OCI-LY7 (cell line): ENCODE measurements around the gene APOC4. TPM values are rescaled to one million over a fixed set of nuclear protein-coding genes. Genes with fewer than 3 reads are reported as not detected.

Experiments used
- BruUV-seq: library from RNA; stranded (reverse); fragments of 400-500 nt; replicated peaks from 2 replicates; lab custom pipeline; 2021; lab: Mats Ljungman, UMichigan
- CTCF ChIA-PET: fragments of 300-600 bp; sonication (Branson Sonifier 250); formaldehyde crosslinking; loops from one replicate; lab custom pipeline; 2022; ENCODE audit warnings: antibody characterized with exemption; ENCODE audit not compliant: unreplicated experiment; lab: Charles Lee
- POLR2A ChIA-PET: fragments of 300-600 bp; sonication (Branson Sonifier 250); formaldehyde crosslinking; loops from one replicate; lab custom pipeline; 2022; ENCODE audit warnings: antibody characterized with exemption; lab: Charles Lee
- DNase-seq: peaks from one replicate; pipeline ENCODE4 v3.0.0-alpha.2; 2015; ENCODE audit warnings: low spot score
- H2AFZ ChIP-seq: fragments of 200-600 bp; sonication (generic), shearing (Covaris generic); 2 replicates; pipeline ENCODE4 v1.6.1; 2014; ENCODE audit warnings: mild to moderate bottlenecking, antibody characterized with exemption, low read length, moderate library complexity
- H3K27ac ChIP-seq: fragments of 200-600 bp; sonication (generic); 2 replicates; pipeline ENCODE4 v1.5.1; 2014; ENCODE audit warnings: mixed run types, low read depth, mild to moderate bottlenecking, moderate library complexity, low read length, inconsistent platforms; ENCODE audit not compliant: poor library complexity, severe bottlenecking
- H3K36me3 ChIP-seq: fragments of 200-600 bp; sonication (generic); 2 replicates; pipeline ENCODE4 v1.6.1; 2014; ENCODE audit warnings: mild to moderate bottlenecking, antibody characterized with exemption, low read length, moderate library complexity, mixed read lengths; ENCODE audit not compliant: insufficient read depth
- H3K4me1 ChIP-seq: fragments of 200-600 bp; sonication (generic); 2 replicates; pipeline ENCODE4 v1.5.1; 2014; ENCODE audit warnings: mild to moderate bottlenecking, low read length; ENCODE audit not compliant: insufficient read depth, poor library complexity, severe bottlenecking
- H3K4me2 ChIP-seq: fragments of 200-600 bp; sonication (generic); 2 replicates; pipeline ENCODE4 v1.6.1; 2014; ENCODE audit warnings: mild to moderate bottlenecking, low read length
- H3K4me3 ChIP-seq: fragments of 200-600 bp; sonication (generic); 2 replicates; pipeline ENCODE4 v1.5.1; 2014; ENCODE audit warnings: mild to moderate bottlenecking, low read depth, low read length; ENCODE audit not compliant: poor library complexity, severe bottlenecking
- H3K79me2 ChIP-seq: fragments of 200-600 bp; sonication (generic); 2 replicates; pipeline ENCODE4 v1.6.1; 2016; ENCODE audit warnings: low read depth, mild to moderate bottlenecking, low read length, moderate library complexity, mixed read lengths; ENCODE audit not compliant: insufficient read depth
- H3K9me2 ChIP-seq: fragments of 200-600 bp; sonication (generic); 2 replicates; pipeline ENCODE4 v1.6.1; 2016; ENCODE audit warnings: mild to moderate bottlenecking, low read length, mixed read lengths; ENCODE audit not compliant: insufficient read depth
- H3K9me3 ChIP-seq: fragments of 200-600 bp; sonication (generic); 2 replicates; pipeline ENCODE4 v1.6.1; 2014; ENCODE audit warnings: mild to moderate bottlenecking, mixed run types, low read length, mixed read lengths
- H4K20me1 ChIP-seq: fragments of 200-600 bp; sonication (generic); 2 replicates; pipeline ENCODE4 v1.6.1; 2014; ENCODE audit warnings: mild to moderate bottlenecking, antibody characterized with exemption, low read length, moderate library complexity, mixed read lengths; ENCODE audit not compliant: insufficient read depth
- CTCF ChIP-seq: fragments of 200-600 bp; sonication (generic); conservative IDR thresholded peaks from 2 replicates; pipeline ENCODE4 v1.5.1; 2014; ENCODE audit warnings: mild to moderate bottlenecking, antibody characterized with exemption, low read length, moderate library complexity, mixed read lengths
- EZH2phosphoT487 ChIP-seq: fragments of 200-600 bp; sonication (generic); IDR thresholded peaks from 2 replicates; pipeline ENCODE4 v1.6.1; 2018; ENCODE audit warnings: low read depth, borderline replicate concordance, mild to moderate bottlenecking, mixed run types, antibody characterized with exemption, low read length, moderate library complexity, mixed read lengths
- intact Hi-C: fragments of 100-400 bp; cut with micrococcal nuclease; formaldehyde crosslinking; loops from one replicate; pipeline ENCODE4 v1.10.0; 2022; ENCODE audit not compliant: unreplicated experiment
- total RNA-seq, 2 experiments: library from RNA; depleted of rRNA in 1 of 2; stranded (reverse); fragments of >200 nt in 1 of 2; shearing (Covaris generic) in 1 of 2; gene quantifications; 2 replicates each; pipeline ENCODE4 v1.2.3, GENCODE V29; 2014 to 2022

APOC4 gene
- total RNA-seq, 2 experiments from 2014 or later, result not detected

GRCh38 chr19:44903602-44904425 is 38.2 kb upstream of the APOC4 start:
- Histone ChIP-seq H4K20me1 (no peaks in the 10 kb centered on the region), H3K36me3 (peaks cover 57% of the 10 kb centered on the region), H3K4me2 (no peak overlapping the region), H2AFZ (no peak overlapping the region), H3K4me3 (no peak overlapping the region), H3K9me3 (no peaks in the 10 kb centered on the region), H3K4me1 (peaks cover 15% of the 10 kb centered on the region), H3K27ac (peak overlapping the region; percentile 18), H3K79me2 (no peaks in the 10 kb centered on the region), H3K9me2 (no peaks in the 10 kb centered on the region)
- POLR2A ChIA-PET, result no interaction called here
- DNase-seq, result peak; percentile 64
- intact Hi-C loops, result loop anchor here (2.0 to 5.0 kb wide), 2 partner anchors 47 to 283 kb away; no protein-coding TSS in a partner anchor
- BruUV-seq, result no TSS peak
- CTCF ChIA-PET, result interaction anchor here (0.6 kb wide), 1 partner anchor 470 kb away, joined by 4 read pairs; no protein-coding TSS in a partner anchor
- TF ChIP-seq CTCF (peak; percentile 97), EZH2phosphoT487 (no peak)

- Histone ChIP-seq H3K4me3 (no peak overlapping the region), H3K4me1 (peaks cover 15% of the 10 kb centered on the region), H3K9me2 (no peaks in the 10 kb centered on the region), H3K36me3 (peaks cover 52% of the 10 kb centered on the region), H3K4me2 (no peak overlapping the region), H3K79me2 (no peaks in the 10 kb centered on the region), H3K27ac (no peak overlapping the region), H2AFZ (no peak overlapping the region), H3K9me3 (no peaks in the 10 kb centered on the region), H4K20me1 (no peaks in the 10 kb centered on the region)
- intact Hi-C loops, result loop anchor here (5.0 kb wide), 1 partner anchor 283 kb away; no protein-coding TSS in a partner anchor
- POLR2A ChIA-PET, result no interaction called here
- no TSS peak for BruUV-seq
- no peak for TF ChIP-seq EZH2phosphoT487
- TF ChIP-seq CTCF, result peak; percentile 73
- DNase-seq, result peak; percentile 20
- CTCF ChIA-PET, result interaction anchor here (0.6 kb wide), 1 partner anchor 469 kb away, joined by 4 read pairs; no protein-coding TSS in a partner anchor
Measured at GRCh38 chr19:44904426-44904994, 37.5 kb upstream of the APOC4 start.
